H1 (cell line): ENCODE measurements around the gene FHL1. TPM values are rescaled to one million over a fixed set of nuclear protein-coding genes. Genes with fewer than 3 reads are reported as not detected.

ENCODE experiments used
- CTCF ChIA-PET: fragments of 300-600 bp; sonication (Branson Sonifier 250); formaldehyde crosslinking; loops from one replicate; lab custom pipeline; 2021; ENCODE audit not compliant: partially characterized antibody; lab: Charles Lee
- POLR2A ChIA-PET: fragments of 300-600 bp; sonication (Branson Sonifier 250); formaldehyde crosslinking; loops from one replicate; lab custom pipeline; 2021; ENCODE audit warnings: inconsistent platforms; ENCODE audit not compliant: partially characterized antibody; lab: Charles Lee
- DNase-seq, 2 experiments: peaks; one replicate each; pipeline versions ENCODE4 v3.0.0 to v3.0.0-alpha.2; 2010 to 2022; ENCODE audit warnings: low spot score in 2 of 2, low read depth in 1 of 2, mixed read lengths in 1 of 2
- FAIRE-seq: peaks from 2 replicates; lab custom pipeline; 2011; peaks lifted over from hg19 to GRCh38; lab: Jason Lieb, UNC
- H2AFZ ChIP-seq: 2 replicates; pipeline ENCODE4 v1.8.1; 2012; ENCODE audit warnings: low read length, inconsistent platforms
- H2AK5ac ChIP-seq: 2 replicates; pipeline ENCODE4 v1.6.1; 2013; ENCODE audit warnings: low read depth, low read length
- H2BK120ac ChIP-seq: replicated peaks from 2 replicates; pipeline ENCODE3; 2013; ENCODE audit warnings: low read depth, low read length, inconsistent platforms
- H2BK12ac ChIP-seq: 2 replicates; pipeline ENCODE4 v1.6.1; 2013; ENCODE audit warnings: low read depth, low read length
- H2BK15ac ChIP-seq: 2 replicates; pipeline ENCODE4 v1.6.1; 2013; ENCODE audit warnings: low read length
- H2BK20ac ChIP-seq: 2 replicates; pipeline ENCODE4 v1.6.1; 2013; ENCODE audit warnings: low read length
- H2BK5ac ChIP-seq: 2 replicates; pipeline ENCODE4 v1.6.1; 2013; ENCODE audit warnings: low read depth, low read length
- H3K14ac ChIP-seq: 2 replicates; pipeline ENCODE4 v1.6.1; 2013; ENCODE audit warnings: inconsistent platforms; ENCODE audit not compliant: insufficient read length
- H3K18ac ChIP-seq: 2 replicates; pipeline ENCODE4 v1.6.1; 2013; ENCODE audit warnings: low read length; ENCODE audit errors: extremely low read depth
- H3K23ac ChIP-seq: 2 replicates; pipeline ENCODE4 v1.6.1; 2013; ENCODE audit warnings: inconsistent platforms; ENCODE audit not compliant: insufficient read length
- H3K23me2 ChIP-seq: 2 replicates; pipeline ENCODE4 v1.6.1; 2013; ENCODE audit warnings: low read depth, low read length
- H3K27ac ChIP-seq: 2 replicates; pipeline ENCODE4 v1.6.1; 2011; ENCODE audit warnings: low read depth, low read length, inconsistent platforms
- H3K27me3 ChIP-seq, 4 experiments: replicated peaks in 1 of 4; 1 replicate in 1 of 4; 2 replicates in 3 of 4; pipeline versions ENCODE4 v1.6.1 to v1.8.1; 2011 to 2013; ENCODE audit warnings: low read length in 3 of 4, mild to moderate bottlenecking in 3 of 4, inconsistent platforms in 2 of 4, mixed read lengths in 2 of 4, moderate library complexity in 1 of 4; ENCODE audit not compliant: control insufficient read depth in 3 of 4, insufficient read depth in 3 of 4; ENCODE audit errors: extremely low read depth in 1 of 4
- H3K36me3 ChIP-seq, 4 experiments: 2 replicates each; pipeline versions ENCODE4 v1.6.1 to v1.8.1; 2011 to 2013; ENCODE audit warnings: mild to moderate bottlenecking in 4 of 4, low read length in 3 of 4, moderate library complexity in 2 of 4, control low read depth in 1 of 4, inconsistent platforms in 1 of 4; ENCODE audit not compliant: insufficient read depth in 4 of 4, control insufficient read depth in 2 of 4
- H3K4ac ChIP-seq: replicated peaks from 2 replicates; pipeline ENCODE3; 2013; ENCODE audit warnings: low read length, low read depth, mixed read lengths, inconsistent platforms; ENCODE audit not compliant: insufficient read length
- H3K4me1 ChIP-seq, 4 experiments: replicated peaks in 1 of 4; 1 replicate in 1 of 4; 2 replicates in 3 of 4; pipeline versions ENCODE4 v1.6.1 to v1.8.1; 2011 to 2013; ENCODE audit warnings: low read length in 3 of 4, inconsistent platforms in 2 of 4, mixed read lengths in 1 of 4; ENCODE audit not compliant: insufficient read depth in 4 of 4, control insufficient read depth in 3 of 4
- H3K4me2 ChIP-seq, 2 experiments: 2 replicates each; pipeline versions ENCODE4 v1.6.1 to v1.8.1; 2011 to 2013; ENCODE audit warnings: low read depth in 2 of 2, low read length in 2 of 2, control low read depth in 1 of 2, inconsistent platforms in 1 of 2, mild to moderate bottlenecking in 1 of 2; ENCODE audit not compliant: insufficient read depth in 1 of 2
- H3K4me3 ChIP-seq, 4 experiments: fragments of 200-600, 300-600 bp in 1 of 4; sonication (generic), shearing (Covaris generic), sonication (Bioruptor Twin) in 1 of 4; 2 replicates each; pipeline versions ENCODE4 v1.5.1 to v1.8.1; 2011 to 2016; ENCODE audit warnings: low read length in 4 of 4, low read depth in 3 of 4, control low read depth in 2 of 4, inconsistent platforms in 2 of 4, mild to moderate bottlenecking in 2 of 4, mixed read lengths in 1 of 4, moderate library complexity in 1 of 4; ENCODE audit not compliant: insufficient read depth in 2 of 4; ENCODE audit errors: extremely low read depth in 1 of 4
- H3K56ac ChIP-seq: replicated peaks from 2 replicates; pipeline ENCODE3; 2013; ENCODE audit warnings: low read depth, mild to moderate bottlenecking, mixed read lengths, low read length, inconsistent platforms; ENCODE audit not compliant: insufficient read length
- H3K79me1 ChIP-seq: 2 replicates; pipeline ENCODE4 v1.6.1; 2013; ENCODE audit warnings: low read depth, low read length, control low read depth
- H3K79me2 ChIP-seq, 2 experiments: 2 replicates each; pipeline versions ENCODE4 v1.6.1 to v1.8.1; 2012 to 2013; ENCODE audit warnings: low read length in 2 of 2, mild to moderate bottlenecking in 2 of 2, inconsistent platforms in 1 of 2; ENCODE audit not compliant: insufficient read depth in 2 of 2, control insufficient read depth in 1 of 2
- H3K9ac ChIP-seq, 4 experiments: replicated peaks in 1 of 4; 1 replicate in 1 of 4; 2 replicates in 3 of 4; pipeline versions ENCODE4 v1.6.1 to v1.8.1; 2011 to 2013; ENCODE audit warnings: low read depth in 3 of 4, low read length in 3 of 4, control low read depth in 2 of 4, mild to moderate bottlenecking in 2 of 4, moderate library complexity in 2 of 4, inconsistent platforms in 1 of 4; ENCODE audit errors: extremely low read depth in 1 of 4
- H3K9me3 ChIP-seq, 2 experiments: 2 replicates each; pipeline versions ENCODE4 v1.6.1 to v1.8.1; 2012 to 2013; ENCODE audit warnings: mild to moderate bottlenecking in 2 of 2, moderate library complexity in 2 of 2, control low read depth in 1 of 2, inconsistent platforms in 1 of 2, low read depth in 1 of 2, low read length in 1 of 2, mixed read lengths in 1 of 2; ENCODE audit not compliant: insufficient read depth in 2 of 2
- H4K20me1 ChIP-seq, 2 experiments: replicated peaks in 1 of 2; 2 replicates each; pipeline versions ENCODE3 to v1.8.1; 2011 to 2013; ENCODE audit warnings: inconsistent platforms in 2 of 2, low read length in 2 of 2, mild to moderate bottlenecking in 1 of 2; ENCODE audit not compliant: insufficient read depth in 2 of 2, control insufficient read depth in 1 of 2
- H4K5ac ChIP-seq: 2 replicates; pipeline ENCODE4 v1.6.1; 2013; ENCODE audit warnings: low read length, low read depth, mixed read lengths, inconsistent platforms; ENCODE audit not compliant: insufficient read length
- H4K8ac ChIP-seq: 2 replicates; pipeline ENCODE4 v1.8.0; 2013; ENCODE audit warnings: mild to moderate bottlenecking, moderate library complexity, low read length, inconsistent platforms; ENCODE audit not compliant: insufficient read depth; ENCODE audit errors: extremely low read depth
- H4K91ac ChIP-seq: replicated peaks from 2 replicates; pipeline ENCODE3; 2013; ENCODE audit warnings: low read length, mixed read lengths, inconsistent platforms; ENCODE audit not compliant: insufficient read length
- BRCA1 ChIP-seq: IDR thresholded peaks from 2 replicates; pipeline ENCODE4 v1.6.1; 2012; ENCODE audit warnings: low read depth, low read length, improper control_type of control experiment
- CTBP2 ChIP-seq: IDR thresholded peaks from 2 replicates; pipeline ENCODE4 v1.7.0; 2011; ENCODE audit warnings: borderline replicate concordance, mild to moderate bottlenecking, moderate library complexity, mixed read lengths, low read length; ENCODE audit not compliant: insufficient read depth, insufficient read length
- CTCF ChIP-seq, 3 experiments: IDR thresholded peaks; 1 replicate in 2 of 3; 2 replicates in 1 of 3; pipeline versions ENCODE4 v1.5.1 to v1.6.1; 2011; ENCODE audit warnings: low read length in 3 of 3, mild to moderate bottlenecking in 3 of 3, inconsistent platforms in 2 of 3, low read depth in 1 of 3, moderate library complexity in 1 of 3; ENCODE audit not compliant: insufficient read depth in 1 of 3; ENCODE audit errors: control extremely low read depth in 1 of 3
- GABPA ChIP-seq: IDR thresholded peaks from 2 replicates; pipeline ENCODE4 v1.6.1; 2011; ENCODE audit warnings: mild to moderate bottlenecking, low read length, moderate library complexity, borderline replicate concordance; ENCODE audit not compliant: insufficient read depth
- RAD21 ChIP-seq, 2 experiments: IDR thresholded peaks in 1 of 2; conservative IDR thresholded peaks in 1 of 2; 2 replicates each; pipeline ENCODE4 v1.6.1; 2011; ENCODE audit warnings: low read depth in 2 of 2, low read length in 2 of 2, improper control_type of control experiment in 1 of 2, inconsistent platforms in 1 of 2, mild to moderate bottlenecking in 1 of 2, moderate library complexity in 1 of 2
- RNF2 ChIP-seq: fragments of 200-900, 300-1000 bp; sonication (generic); IDR thresholded peaks from 2 replicates; pipeline ENCODE4 v1.7.1; 2016; ENCODE audit warnings: borderline replicate concordance, low read depth, mild to moderate bottlenecking, antibody characterized with exemption, low read length; ENCODE audit not compliant: poor library complexity, severe bottlenecking; ENCODE audit errors: missing control alignments
- SP2 ChIP-seq: IDR thresholded peaks from 2 replicates; pipeline ENCODE4 v1.6.1; 2012; ENCODE audit warnings: mild to moderate bottlenecking, low read length, inconsistent platforms
- SRF ChIP-seq: IDR thresholded peaks from 2 replicates; pipeline ENCODE4 v1.6.1; 2011; ENCODE audit warnings: mild to moderate bottlenecking, low read depth, low read length, moderate library complexity
- YY1 ChIP-seq: IDR thresholded peaks from 2 replicates; pipeline ENCODE4 v1.6.1; 2011; ENCODE audit warnings: low read depth, mild to moderate bottlenecking, low read length
- WGBS, 2 experiments: shearing (Covaris generic) in 1 of 2; methylation state at CpG; one replicate each; pipeline versions ENCODE4 v1.1.6 to v1.1.7; 2013 to 2015; ENCODE audit warnings: low lambda C conversion rate in 2 of 2, mixed read lengths in 2 of 2, inconsistent platforms in 1 of 2, low coverage in 1 of 2, missing lambda C conversion rate in 1 of 2; ENCODE audit not compliant: insufficient replicate concordance in 2 of 2, insufficient coverage in 1 of 2, insufficient read length in 1 of 2; ENCODE audit errors: extremely low coverage in 1 of 2, missing lambda C conversion rate in 1 of 2; 5-methylcytosine and 5-hydroxymethylcytosine counted together
- polyA plus RNA-seq, 7 experiments: library from polyadenylated mRNA; depleted of rRNA in 3 of 7; stranded (reverse) in 5 of 7; unstranded in 2 of 7; fragments of >200 nt in 5 of 7; fragments of 200-250 nt in 2 of 7; gene quantifications; 1 replicate in 5 of 7; 2 replicates in 1 of 7; 4 replicates in 1 of 7; pipeline versions ENCODE4 v1.2.1 to v1.2.3, GENCODE V29; 2011 to 2013; ENCODE audit warnings: missing spikeins in 2 of 7, mixed read lengths in 2 of 7
- total RNA-seq: library from RNA; stranded (reverse); fragmentation: NEBNext Ultra II Directional; extraction: Animal tissue kit (Norgen Biotek cat#: 25700); gene quantifications from 2 replicates; pipeline ENCODE4 v1.2.1, GENCODE V29; 2021

FHL1 gene
- total and polyA plus RNA-seq, 2 of the 8 experiments (the other 6 are each of a cell fraction or from before 2014, with no cell fraction given): 45.0 to 56.5 TPM

GRCh38 chrX:136166221-136166855 is 19.0 kb downstream of the FHL1 start:
- H3K27me3 ChIP-seq: no peaks in the 10 kb centered on the region
- TF ChIP-seq CTBP2 (no peak), SRF (no peak), RAD21 (IDR thresholded peaks at IDR 0.05 in 1 of 2, conservative IDR thresholded peaks at IDR 0.05 in 1 of 2; ENCODE audit: low read depth in 2 of 2, low read length in 2 of 2) (peak; percentile 38 to 59), SP2 (no peak), BRCA1 (no peak), RNF2 (no peak), YY1 (no peak), CTCF (IDR thresholded peaks at IDR 0.05; ENCODE audit: control extremely low read depth in 1 of 3, insufficient read depth in 1 of 3, low read depth in 1 of 3, low read length in 3 of 3) (peak in 2 of 3 experiments; percentile 8 to 21; a peak in 2 of 4 replicates), GABPA (no peak)

More at GRCh38 chrX:136166221-136166855, 19.0 kb downstream of the FHL1 start:
- no peaks in the 10 kb centered on the region for H3K23me2 ChIP-seq
- ChIA-PET POLR2A (no interaction called here), CTCF (interaction anchor here (0.8 to 2.0 kb wide), 8 partner anchors 19 to 138 kb away, joined by 3 to 13 read pairs (median 4); partner anchors contain the start of gene FHL1)
- H3K79me1 ChIP-seq: no peaks in the 10 kb centered on the region
- H3K14ac ChIP-seq: no peak overlapping the region
- no peak overlapping the region for H2AFZ ChIP-seq
- H4K20me1 ChIP-seq: peaks cover 3 to 4% of the 10 kb centered on the region in 2 experiments
- H3K18ac ChIP-seq: no peak overlapping the region
- no peak overlapping the region for H2BK5ac ChIP-seq
- H2AK5ac ChIP-seq: no peak overlapping the region
- H2BK15ac ChIP-seq: no peak overlapping the region
- H4K5ac ChIP-seq: no peak overlapping the region
- H2BK120ac ChIP-seq: no peak overlapping the region
- 0 out of 2 replicates have a peak overlapping the region, but pooled peaks have one; percentile 60 for H2BK12ac ChIP-seq
- no peak overlapping the region for H3K23ac ChIP-seq
- FAIRE-seq (peak; percentile 50), DNase-seq (no peak)
- H3K56ac ChIP-seq: no peak overlapping the region
- H3K4me3 ChIP-seq: no peak overlapping the region
- no peak overlapping the region; a peak in 1 of 4 replicates for H3K4me2 ChIP-seq
- no peaks in the 10 kb centered on the region for H3K9me3 ChIP-seq
- H3K36me3 ChIP-seq: no peaks in the 10 kb centered on the region
- H4K91ac ChIP-seq: no peak overlapping the region
- H3K4me1 ChIP-seq: peaks cover 0 to 5% (median 3%) of the 10 kb centered on the region in 4 experiments; a peak in 4 of 7 replicates
- no peak overlapping the region for H3K9ac ChIP-seq
- H3K27ac ChIP-seq: no peak overlapping the region
- H4K8ac ChIP-seq: no peak overlapping the region
- H3K4ac ChIP-seq: no peak overlapping the region
- H2BK20ac ChIP-seq: no peak overlapping the region
- WGBS, 2 experiments: 90% methylated on average over 8 of the region's 8 CpGs; no CpG with 5 or more reads in 1 of the 2 experiments
- peaks cover 0 to 13% of the 10 kb centered on the region in 2 experiments; a peak in 2 of 4 replicates for H3K79me2 ChIP-seq
